Activated CD4-positive, CD25-positive, alpha-beta regulatory T cell (primary cell): ENCODE measurements around the gene MTHFD1.
A peak's percentile ranks its signal among the peaks of the same experiment; 100 is the strongest.
"Not testable (repeated sequence)": the region's sequence is repeated elsewhere in the genome, so short reads cannot be mapped to it uniquely, and the experiment has no call there.

Source experiments
- DNase-seq, 4 experiments: peaks; one replicate each; lab custom pipeline; 2025; lab: John Stamatoyannopoulos, UW

MTHFD1 gene

GRCh38 chr14:64387782-64388532 lies at the start of gene MTHFD1:
TSS of gene MTHFD1 (plus strand) at chr14:64388353. CDS start at chr14:64388428, 75 bp downstream.
- peak; percentile 92 to 95 (median 94) for DNase-seq

GRCh38 chr14:64338616-64339316 lies 49.4 kb upstream of the MTHFD1 start:
- DNase-seq, result peak; percentile 67 to 81 (median 71)

- no peak for DNase-seq
Measured at GRCh38 chr14:64340560-64341196, 47.5 kb upstream of the MTHFD1 start.

- DNase-seq, result no peak
Measured at GRCh38 chr14:64347748-64348147, 40.4 kb upstream of the MTHFD1 start.

- DNase-seq, result no peak
Measured at GRCh38 chr14:64349741-64350490, 38.2 kb upstream of the MTHFD1 start.

- DNase-seq, result no peak
Measured at GRCh38 chr14:64363265-64363846, 24.8 kb upstream of the MTHFD1 start.

GRCh38 chr14:64364907-64365306 lies 23.2 kb upstream of the MTHFD1 start:
- DNase-seq, result no peak

- not testable (repeated sequence) for DNase-seq
Measured at GRCh38 chr14:64365358-64365889, 22.7 kb upstream of the MTHFD1 start.

- DNase-seq, result no peak
Measured at GRCh38 chr14:64369201-64369600, 19.0 kb upstream of the MTHFD1 start.

- peak in 1 of 4 experiments; percentile 44 for DNase-seq
Measured at GRCh38 chr14:64387232-64387781, 846 bp upstream of the MTHFD1 start.

GRCh38 chr14:64388533-64389285 lies 556 bp downstream of the MTHFD1 start:
- peak in 1 of 4 experiments; percentile 23 for DNase-seq

GRCh38 chr14:64391113-64391725 lies 3.1 kb downstream of the MTHFD1 start:
- DNase-seq, result no peak

- DNase-seq, result no peak
Measured at GRCh38 chr14:64391986-64392385, 3.8 kb downstream of the MTHFD1 start.

- DNase-seq, result not testable (repeated sequence)
Measured at GRCh38 chr14:64393189-64393726, 5.1 kb downstream of the MTHFD1 start.

GRCh38 chr14:64394423-64394822 lies 6.3 kb downstream of the MTHFD1 start:
- no peak for DNase-seq

GRCh38 chr14:64394977-64395633 lies 7.0 kb downstream of the MTHFD1 start:
- no peak for DNase-seq

GRCh38 chr14:64400829-64401459 lies 12.8 kb downstream of the MTHFD1 start:
- no peak for DNase-seq

GRCh38 chr14:64401949-64402348 lies 13.8 kb downstream of the MTHFD1 start:
- no peak for DNase-seq

GRCh38 chr14:64405295-64405694 lies 17.1 kb downstream of the MTHFD1 start:
- no peak for DNase-seq
